Left lung (tissue), 10 donors: ENCODE measurements around the gene ARHGEF12. TPM values are rescaled to one million over a fixed set of nuclear protein-coding genes. Genes with fewer than 3 reads are reported as not detected.

Experiments
- ATAC-seq: fragments of 200-7000 bp; cut with Tn5 transposase; one replicate; pipeline ENCODE4 v1.9.1; 2020; ENCODE audit warnings: moderate library complexity
- DNase-seq, 4 donors: peaks; one replicate each; pipeline ENCODE4 v3.0.0-alpha.2; 2013 to 2020
- H3K27ac ChIP-seq, 2 donors: fragments of 200-600 bp; sonication (generic) in 1 of 2; one replicate each; pipeline versions ENCODE4 v1.5.0 to v1.8.0; 2020 to 2021
- H3K27me3 ChIP-seq, 2 donors: fragments of 200-600 bp; sonication (generic) in 1 of 2; one replicate each; pipeline versions ENCODE4 v1.5.0 to v1.8.0; 2020 to 2021
- H3K36me3 ChIP-seq, 2 donors: fragments of 200-600 bp; sonication (generic) in 1 of 2; one replicate each; pipeline versions ENCODE4 v1.5.0 to v1.8.0; 2020 to 2021
- H3K4me1 ChIP-seq, 2 donors: fragments of 200-600 bp; one replicate each; pipeline ENCODE4 v1.8.0; 2021
- H3K4me3 ChIP-seq, 2 donors: fragments of 200-600 bp; sonication (generic) in 1 of 2; one replicate each; pipeline versions ENCODE4 v1.5.0 to v1.8.0; 2020 to 2021; ENCODE audit warnings: mild to moderate bottlenecking in 1 of 2
- H3K9me3 ChIP-seq, 2 donors: fragments of 200-600 bp; sonication (generic) in 1 of 2; one replicate each; pipeline versions ENCODE4 v1.5.0 to v1.8.0; 2020 to 2021
- CTCF ChIP-seq, 2 donors: fragments of 200-600 bp; sonication (generic) in 1 of 2; IDR thresholded peaks; one replicate each; pipeline versions ENCODE4 v1.5.0 to v1.8.0; 2021; ENCODE audit warnings: antibody characterized with exemption in 2 of 2
- intact Hi-C, 2 donors: fragments of 100-400 bp; cut with DNase I; formaldehyde crosslinking; loops; one replicate each; pipeline versions ENCODE4 v1.11.2 to v1.14.2; 2022
- polyA plus RNA-seq, 6 donors: library from polyadenylated mRNA; unstranded; fragments of 120-200 nt; gene quantifications; one replicate each; pipeline ENCODE4 v1.2.1, GENCODE V29; 2013; ENCODE audit not compliant: insufficient read length in 6 of 6
- total RNA-seq, 2 donors: library from RNA; stranded (reverse); fragmentation: NEBNext Ultra II Directional; extraction: Animal tissue kit (Norgen Biotek cat#: 25700); gene quantifications; one replicate each; pipeline ENCODE4 v1.2.1, GENCODE V29; 2021
- donor health status: DM: no; HTN: yes; CAD: no.
- donor health status: DM: no; HTN: no; CAD: no.

ARHGEF12 gene
- total and polyA plus RNA-seq, 8 donors: 91.4 to 109 (median 99.6) TPM

- Histone ChIP-seq H3K4me3 (no peak overlapping the region), H3K27ac (no peak overlapping the region), H3K36me3 (no peaks in the 10 kb centered on the region), H3K27me3 (peaks cover 0 to 94% of the 10 kb centered on the region in 2 donors), H3K9me3 (no peaks in the 10 kb centered on the region), H3K4me1 (no peaks in the 10 kb centered on the region)
- no peak for ATAC-seq
- intact Hi-C loops: loop anchor here in 1 of 2 donors (5.0 to 10.0 kb wide), 3 partner anchors 173 to 680 kb away; no protein-coding TSS in a partner anchor
- no peak for TF ChIP-seq CTCF (IDR thresholded peaks at IDR 0.05)
- DNase-seq: peak in 1 of 4 donors; percentile 64
Observed at GRCh38 chr11:120514541-120515121, 178.4 kb downstream of the ARHGEF12 start.

GRCh38 chr11:120515186-120515723 lies 179.0 kb downstream of the ARHGEF12 start:
- peak in 1 of 4 donors; percentile 17 for DNase-seq
- intact Hi-C loops: loop anchor here in 1 of 2 donors (10.0 kb wide), 1 partner anchor 680 kb away; no protein-coding TSS in a partner anchor

GRCh38 chr11:120516461-120517389 lies 180.5 kb downstream of the ARHGEF12 start:
- peak in 2 of 4 donors; percentile 63 to 79 for DNase-seq
- TF ChIP-seq CTCF (IDR thresholded peaks at IDR 0.05): no peak
- intact Hi-C loops: loop anchor here in 1 of 2 donors (10.0 kb wide), 1 partner anchor 678 kb away; no protein-coding TSS in a partner anchor
- peak; percentile 6 for ATAC-seq
- no peaks in the 10 kb centered on the region for H3K36me3 ChIP-seq
- H3K27me3 ChIP-seq: peaks cover 0 to 74% of the 10 kb centered on the region in 2 donors
- H3K9me3 ChIP-seq: no peaks in the 10 kb centered on the region
- peak overlapping the region; percentile 48 to 65 for H3K27ac ChIP-seq
- no peak overlapping the region for H3K4me3 ChIP-seq
- H3K4me1 ChIP-seq: no peaks in the 10 kb centered on the region

More at GRCh38 chr11:120515186-120515723, 179.0 kb downstream of the ARHGEF12 start:
- no peaks in the 10 kb centered on the region for H3K4me1 ChIP-seq
- no peak for ATAC-seq
- no peaks in the 10 kb centered on the region for H3K9me3 ChIP-seq
- peaks cover 0 to 87% of the 10 kb centered on the region in 2 donors for H3K27me3 ChIP-seq
- TF ChIP-seq CTCF (IDR thresholded peaks at IDR 0.05): no peak
- no peaks in the 10 kb centered on the region for H3K36me3 ChIP-seq
- H3K27ac ChIP-seq: no peak overlapping the region
- no peak overlapping the region for H3K4me3 ChIP-seq

GRCh38 chr11:120517390-120517761 lies 181.2 kb downstream of the ARHGEF12 start:
- no peaks in the 10 kb centered on the region for H3K36me3 ChIP-seq
- intact Hi-C loops: loop anchor here in 1 of 2 donors (10.0 kb wide), 1 partner anchor 677 kb away; no protein-coding TSS in a partner anchor
- no peaks in the 10 kb centered on the region for H3K9me3 ChIP-seq
- DNase-seq (peak in 3 of 4 donors; percentile 53 to 83 (median 70)), ATAC-seq (peak; percentile 37)
- TF ChIP-seq CTCF (IDR thresholded peaks at IDR 0.05): no peak
- no peak overlapping the region for H3K4me3 ChIP-seq
- H3K27me3 ChIP-seq: peaks cover 0 to 73% of the 10 kb centered on the region in 2 donors
- H3K4me1 ChIP-seq: no peaks in the 10 kb centered on the region
- peak overlapping the region; percentile 48 to 65 for H3K27ac ChIP-seq
